Measurements from ENCODE around the gene LNX1. TPM values are rescaled to one million over a fixed set of nuclear protein-coding genes. Genes with fewer than 3 reads are reported as not detected.

LNX1 gene
- total RNA-seq, 4 donors from 2014 or later = 5.8 to 14.7 (median 8.4) TPM

DNA sequence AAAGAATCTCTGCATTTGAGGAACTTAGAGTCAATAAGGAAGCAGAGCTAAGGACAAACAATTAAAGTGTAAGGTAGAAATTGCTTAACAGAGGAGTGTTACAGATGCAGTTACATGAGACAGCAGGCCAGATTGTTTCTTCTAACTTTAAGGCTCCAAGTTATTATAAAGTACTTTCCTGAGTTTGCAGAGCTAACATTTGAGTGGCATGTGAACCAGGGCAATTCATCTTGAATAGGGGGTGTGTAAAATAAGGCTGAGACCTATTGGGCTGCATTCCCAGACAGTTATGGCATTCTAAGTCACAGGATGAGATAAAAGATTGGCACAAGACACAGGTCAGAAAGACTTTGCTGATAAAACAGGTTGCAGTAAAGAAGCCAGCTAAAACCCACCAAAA lies 7.6 kb upstream of the LNX1 start:
- no peaks in the 10 kb centered on the region for H3K4me1 ChIP-seq
- H3K36me3 ChIP-seq = no peaks in the 10 kb centered on the region
- TF ChIP-seq POLR2AphosphoS5 (IDR thresholded peaks at IDR 0.05) = no peak
- no peak overlapping the region for H3K4me3 ChIP-seq
- peak; percentile 68 for DNase-seq (ENCODE audit: extremely low spot score)
- H3K27me3 ChIP-seq = no peaks in the 10 kb centered on the region
- H3K9me3 ChIP-seq = no peaks in the 10 kb centered on the region
- intact Hi-C loops (cut with DNase I) = no loop called here
- H3K27ac ChIP-seq (replicated peaks in 1 of 4) = no peak overlapping the region

DNA sequence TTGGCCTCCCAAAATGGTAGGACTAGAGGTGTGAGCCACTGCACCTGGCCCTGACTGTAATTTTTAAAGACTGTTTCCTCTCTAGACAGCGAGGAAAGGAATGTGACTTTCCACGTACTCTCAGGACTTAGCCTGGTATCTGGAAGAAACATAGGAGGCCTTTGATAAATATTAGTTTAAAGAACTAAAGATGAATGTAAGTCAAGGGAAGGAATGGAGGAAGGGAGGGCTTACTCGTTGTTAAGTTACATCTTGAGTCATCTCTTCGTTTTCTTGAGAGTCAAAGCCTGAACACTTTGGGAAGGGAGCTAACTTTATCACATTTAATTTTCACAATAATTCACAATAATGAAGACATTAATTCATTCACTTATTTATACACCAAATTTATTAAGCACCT lies 7.2 kb upstream of the LNX1 start:
- peak; percentile 62 for DNase-seq (ENCODE audit: extremely low spot score)
- H3K27me3 ChIP-seq = no peaks in the 10 kb centered on the region
- TF ChIP-seq EP300 (IDR thresholded peaks at IDR 0.05) (no peak), POLR2A (IDR thresholded peaks at IDR 0.05; ENCODE audit: low read depth) (no peak), POLR2AphosphoS5 (IDR thresholded peaks at IDR 0.05) (no peak)
- TF ChIP-seq, protein P1, sequence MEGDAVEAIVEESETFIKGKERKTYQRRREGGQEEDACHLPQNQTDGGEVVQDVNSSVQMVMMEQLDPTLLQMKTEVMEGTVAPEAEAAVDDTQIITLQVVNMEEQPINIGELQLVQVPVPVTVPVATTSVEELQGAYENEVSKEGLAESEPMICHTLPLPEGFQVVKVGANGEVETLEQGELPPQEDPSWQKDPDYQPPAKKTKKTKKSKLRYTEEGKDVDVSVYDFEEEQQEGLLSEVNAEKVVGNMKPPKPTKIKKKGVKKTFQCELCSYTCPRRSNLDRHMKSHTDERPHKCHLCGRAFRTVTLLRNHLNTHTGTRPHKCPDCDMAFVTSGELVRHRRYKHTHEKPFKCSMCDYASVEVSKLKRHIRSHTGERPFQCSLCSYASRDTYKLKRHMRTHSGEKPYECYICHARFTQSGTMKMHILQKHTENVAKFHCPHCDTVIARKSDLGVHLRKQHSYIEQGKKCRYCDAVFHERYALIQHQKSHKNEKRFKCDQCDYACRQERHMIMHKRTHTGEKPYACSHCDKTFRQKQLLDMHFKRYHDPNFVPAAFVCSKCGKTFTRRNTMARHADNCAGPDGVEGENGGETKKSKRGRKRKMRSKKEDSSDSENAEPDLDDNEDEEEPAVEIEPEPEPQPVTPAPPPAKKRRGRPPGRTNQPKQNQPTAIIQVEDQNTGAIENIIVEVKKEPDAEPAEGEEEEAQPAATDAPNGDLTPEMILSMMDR (IDR thresholded peaks at IDR 0.05) = no peak
- H3K4me3 ChIP-seq = no peak overlapping the region
- H3K9me3 ChIP-seq = no peaks in the 10 kb centered on the region
- 71% methylated on average over 4 of the region's 4 CpGs for WGBS
- no peak overlapping the region for H3K27ac ChIP-seq (replicated peaks in 1 of 4)
- H3K4me1 ChIP-seq = no peaks in the 10 kb centered on the region
- H3K36me3 ChIP-seq = no peaks in the 10 kb centered on the region
- intact Hi-C loops (cut with DNase I) = no loop called here

GRCh38 chr4:53596901-53597300 lies 5.6 kb upstream of the LNX1 start:
- 88% methylated on average over 3 of the region's 3 CpGs for WGBS
- H3K4me1 ChIP-seq = peaks cover 0 to 8% (median 5%) of the 10 kb centered on the region in 4 donors

DNA sequence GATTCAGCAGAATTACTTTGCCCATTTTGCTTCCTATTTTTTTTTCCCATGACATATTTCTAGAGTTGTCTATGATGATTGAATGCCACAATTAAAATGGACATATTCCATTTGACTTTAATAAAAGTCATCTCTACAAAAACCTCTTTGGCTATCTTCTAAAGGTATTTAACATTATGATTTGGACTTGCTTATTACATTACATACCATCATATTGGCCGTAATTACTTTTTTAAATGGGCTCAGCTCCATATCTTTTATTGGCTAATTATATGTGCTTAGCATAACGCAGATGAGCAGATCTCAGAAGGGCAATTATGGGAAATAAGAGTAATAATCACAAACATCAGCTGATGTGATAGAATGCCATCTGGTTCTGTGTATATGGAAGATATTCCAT lies 4.5 kb upstream of the LNX1 start:
- 95% methylated on average over 2 of the region's 2 CpGs for WGBS
- intact Hi-C loops (cut with DNase I) = no loop called here
- Histone ChIP-seq H3K27me3 (peaks cover 0 to 12% (median 0%) of the 10 kb centered on the region in 4 donors), H3K4me3 (no peak overlapping the region), H3K9me3 (no peaks in the 10 kb centered on the region), H3K36me3 (no peaks in the 10 kb centered on the region), H3K4me1 (peaks cover 0 to 11% (median 6%) of the 10 kb centered on the region in 4 donors), H3K27ac (replicated peaks in 1 of 4) (no peak overlapping the region)
- no peak for DNase-seq (ENCODE audit: extremely low spot score)
- TF ChIP-seq EP300 (IDR thresholded peaks at IDR 0.05) = no peak
- no peak for TF ChIP-seq POLR2AphosphoS5 (IDR thresholded peaks at IDR 0.05)
- TF ChIP-seq POLR2A (IDR thresholded peaks at IDR 0.05; ENCODE audit: low read depth) = no peak
- TF ChIP-seq, protein P1 (IDR thresholded peaks at IDR 0.05) = no peak

More at GRCh38 chr4:53596901-53597300, 5.6 kb upstream of the LNX1 start:
- no peak overlapping the region for H3K27ac ChIP-seq (replicated peaks in 1 of 4)
- peaks cover 0 to 5% (median 0%) of the 10 kb centered on the region in 4 donors for H3K27me3 ChIP-seq
- no peak overlapping the region for H3K4me3 ChIP-seq
- no peaks in the 10 kb centered on the region for H3K36me3 ChIP-seq
- TF ChIP-seq, protein P1 (IDR thresholded peaks at IDR 0.05) = no peak
- TF ChIP-seq EP300 (IDR thresholded peaks at IDR 0.05) (no peak), POLR2A (IDR thresholded peaks at IDR 0.05; ENCODE audit: low read depth) (no peak), POLR2AphosphoS5 (IDR thresholded peaks at IDR 0.05) (no peak)
- H3K9me3 ChIP-seq = no peaks in the 10 kb centered on the region
- intact Hi-C loops (cut with DNase I) = no loop called here
- peak; percentile 79 for DNase-seq (ENCODE audit: extremely low spot score)

DNA sequence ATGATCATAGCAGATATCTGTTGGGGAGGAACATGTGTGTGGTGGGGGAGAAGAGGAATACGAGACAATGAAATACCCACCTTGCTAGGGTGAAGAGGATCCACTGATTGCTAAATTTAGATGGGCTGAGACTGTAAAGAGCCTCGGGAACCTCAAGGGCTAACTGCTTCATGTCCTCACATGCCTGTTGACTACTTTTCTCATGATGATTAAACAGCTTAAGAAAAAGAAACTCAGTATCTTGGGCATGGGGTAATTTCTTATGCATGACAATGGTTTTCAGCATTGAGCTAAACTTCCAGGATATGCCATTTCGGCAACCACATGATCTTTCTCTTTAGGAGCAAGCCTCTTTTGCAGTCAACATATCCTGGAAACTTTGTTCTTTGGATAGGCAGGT lies 3.9 kb upstream of the LNX1 start:
- TF ChIP-seq POLR2AphosphoS5 (IDR thresholded peaks at IDR 0.05) = no peak
- TF ChIP-seq, protein P1 (IDR thresholded peaks at IDR 0.05) = no peak
- TF ChIP-seq EP300 (IDR thresholded peaks at IDR 0.05) = no peak
- TF ChIP-seq POLR2A (IDR thresholded peaks at IDR 0.05; ENCODE audit: low read depth) = no peak
- Histone ChIP-seq H3K4me1 (peaks cover 0 to 11% (median 6%) of the 10 kb centered on the region in 4 donors), H3K9me3 (no peaks in the 10 kb centered on the region), H3K27ac (replicated peaks in 1 of 4) (no peak overlapping the region), H3K36me3 (no peaks in the 10 kb centered on the region), H3K27me3 (peaks cover 0 to 12% (median 0%) of the 10 kb centered on the region in 4 donors), H3K4me3 (no peak overlapping the region)
- WGBS = 95% methylated on average over 3 of the region's 3 CpGs
- intact Hi-C loops (cut with DNase I) = no loop called here
- DNase-seq (ENCODE audit: extremely low spot score) = no peak

Measured in esophagus muscularis mucosa (tissue), 4 donors.